Nephron progenitor cell (in vitro differentiated cells): ENCODE measurements around the gene CLPSL2.
"Not testable (repeated sequence)": the region's sequence is repeated elsewhere in the genome, so short reads cannot be mapped to it uniquely, and the experiment has no call there.

ENCODE experiments used
- DNase-seq: peaks from one replicate; pipeline ENCODE4 v3.0.0; 2021
- H3K27ac Mint-ChIP-seq: 2 replicates; pipeline ENCODE4 v1.8.0; 2021; ENCODE audit warnings: mild to moderate bottlenecking, moderate library complexity, mixed read lengths
- H3K27me3 Mint-ChIP-seq: 2 replicates; pipeline ENCODE4 v1.8.0; 2021; ENCODE audit warnings: mild to moderate bottlenecking, low read depth, mixed read lengths; ENCODE audit not compliant: poor library complexity
- H3K36me3 Mint-ChIP-seq: 2 replicates; pipeline ENCODE4 v1.8.0; 2021; ENCODE audit warnings: low read depth, mixed read lengths
- H3K4me1 Mint-ChIP-seq: 2 replicates; pipeline ENCODE4 v1.8.0; 2021; ENCODE audit warnings: mixed read lengths
- H3K4me3 Mint-ChIP-seq: 2 replicates; pipeline ENCODE4 v1.8.0; 2021; ENCODE audit warnings: mild to moderate bottlenecking, moderate library complexity, mixed read lengths
- H3K9me3 Mint-ChIP-seq: 2 replicates; pipeline ENCODE4 v1.8.0; 2021; ENCODE audit warnings: mild to moderate bottlenecking, moderate library complexity, mixed read lengths
- CTCF ChIP-seq: fragments of 200-600 bp; sonication (generic); IDR thresholded peaks from 2 replicates; pipeline ENCODE4 v1.5.0; 2021; ENCODE audit warnings: antibody characterized with exemption

Gene CLPSL2

GRCh38 chr6:35730745-35731413 is 45.5 kb upstream of the CLPSL2 start:
- H3K27me3 Mint-ChIP-seq: no peaks in the 10 kb centered on the region
- no peaks in the 10 kb centered on the region for H3K36me3 Mint-ChIP-seq
- peak overlapping the region; percentile 82 for H3K4me3 Mint-ChIP-seq
- H3K9me3 Mint-ChIP-seq: no peaks in the 10 kb centered on the region
- H3K27ac Mint-ChIP-seq: no peak overlapping the region
- DNase-seq: no peak
- H3K4me1 Mint-ChIP-seq: peaks cover 55% of the 10 kb centered on the region
- no peak for TF ChIP-seq CTCF

DNA sequence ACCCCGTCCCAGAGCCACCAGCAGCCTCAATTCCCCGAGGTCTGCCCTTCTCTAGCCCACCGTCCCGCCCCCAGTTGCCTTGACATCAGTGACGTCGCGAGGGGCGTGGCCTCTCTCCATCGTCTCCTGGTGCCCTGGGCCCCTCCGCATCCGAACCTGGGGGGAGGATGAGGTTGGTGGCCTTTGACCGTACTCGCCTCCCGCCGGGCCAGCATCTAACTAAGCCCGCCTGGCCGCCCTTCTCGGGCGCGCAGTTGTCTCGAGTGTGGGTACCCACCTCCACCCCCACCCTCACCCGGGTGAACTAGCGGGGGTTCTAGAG is 45.0 kb upstream of the CLPSL2 start:
- Mint-ChIP-seq H3K27ac (peak overlapping the region; percentile 98), H3K4me3 (peak overlapping the region; percentile 82), H3K9me3 (no peaks in the 10 kb centered on the region), H3K27me3 (no peaks in the 10 kb centered on the region), H3K4me1 (peaks cover 50% of the 10 kb centered on the region), H3K36me3 (no peaks in the 10 kb centered on the region)
- DNase-seq: peak; percentile 98
- no peak for TF ChIP-seq CTCF

DNA sequence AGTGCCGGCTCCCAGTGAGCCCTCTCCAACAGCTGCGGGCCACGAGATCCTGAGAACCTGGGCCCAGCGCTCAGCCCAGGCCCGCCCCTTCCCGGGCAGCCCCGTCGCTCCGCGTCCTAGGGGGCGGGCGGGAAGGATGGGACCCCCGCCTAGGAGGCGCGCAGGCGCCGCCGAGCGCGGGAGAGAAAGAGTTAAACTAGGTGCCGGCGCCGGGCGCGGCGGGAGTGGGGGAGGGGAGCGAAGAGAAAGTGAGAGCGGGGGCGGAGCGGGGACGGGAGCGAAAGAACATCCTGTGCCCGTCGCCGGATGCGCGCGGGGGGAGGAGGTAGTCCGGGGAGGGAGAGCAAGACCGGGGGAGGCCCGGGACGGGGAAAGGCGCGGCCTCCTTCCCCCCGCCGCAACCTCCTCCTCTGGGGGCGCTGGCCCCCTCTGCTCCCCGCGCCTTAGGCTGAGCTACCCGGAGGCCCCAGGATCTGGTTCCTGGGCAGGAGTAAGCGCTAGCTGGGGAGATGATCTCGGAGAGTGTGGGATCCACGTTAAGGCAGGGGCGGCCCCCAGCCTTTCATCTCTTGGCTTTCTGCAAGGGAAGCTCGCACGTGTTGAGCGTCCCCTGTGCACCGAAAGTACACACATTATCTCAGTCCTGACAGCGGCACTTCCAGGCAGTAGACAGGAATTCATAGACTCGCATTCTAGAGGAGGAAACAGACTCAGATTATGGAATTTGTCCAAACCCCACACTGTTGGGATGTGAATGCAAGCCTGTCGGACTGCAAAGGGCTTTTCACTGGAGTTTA is 44.5 kb upstream of the CLPSL2 start:
- DNase-seq: peak; percentile 94
- Mint-ChIP-seq H3K9me3 (no peaks in the 10 kb centered on the region), H3K4me3 (peak overlapping the region; percentile 82), H3K27me3 (no peaks in the 10 kb centered on the region), H3K27ac (peak overlapping the region; percentile 98), H3K36me3 (no peaks in the 10 kb centered on the region), H3K4me1 (peaks cover 44% of the 10 kb centered on the region)
- TF ChIP-seq CTCF: no peak

- no peak overlapping the region for H3K27ac Mint-ChIP-seq
- peaks cover 40% of the 10 kb centered on the region for H3K4me1 Mint-ChIP-seq
- no peaks in the 10 kb centered on the region for H3K27me3 Mint-ChIP-seq
- no peak overlapping the region for H3K4me3 Mint-ChIP-seq
- H3K9me3 Mint-ChIP-seq: no peaks in the 10 kb centered on the region
- DNase-seq: no peak
- TF ChIP-seq CTCF: no peak
- H3K36me3 Mint-ChIP-seq: no peaks in the 10 kb centered on the region
Measured at GRCh38 chr6:35733633-35734032, 42.8 kb upstream of the CLPSL2 start.

GRCh38 chr6:35734319-35734718 is 42.1 kb upstream of the CLPSL2 start:
- H3K4me1 Mint-ChIP-seq: peaks cover 40% of the 10 kb centered on the region
- not testable (repeated sequence) for H3K4me3 Mint-ChIP-seq, H3K27me3 Mint-ChIP-seq, H3K36me3 Mint-ChIP-seq, H3K27ac Mint-ChIP-seq, DNase-seq, H3K9me3 Mint-ChIP-seq

- peaks cover 46% of the 10 kb centered on the region for H3K4me1 Mint-ChIP-seq
- no peak overlapping the region for H3K4me3 Mint-ChIP-seq
- H3K9me3 Mint-ChIP-seq: no peaks in the 10 kb centered on the region
- no peak overlapping the region for H3K27ac Mint-ChIP-seq
- no peaks in the 10 kb centered on the region for H3K36me3 Mint-ChIP-seq
- TF ChIP-seq CTCF: no peak
- H3K27me3 Mint-ChIP-seq: peaks cover 4% of the 10 kb centered on the region
- no peak for DNase-seq
Measured at GRCh38 chr6:35735452-35735851, 40.9 kb upstream of the CLPSL2 start.
